H9 (cell line): Measurements from ENCODE around the gene MED27. TPM values are rescaled to one million over a fixed set of nuclear protein-coding genes. Genes with fewer than 3 reads are reported as not detected.

Experiments
- DNase-seq: peaks from one replicate; pipeline ENCODE4 v3.0.0-alpha.2; 2017
- H2AFZ ChIP-seq: one replicate; pipeline ENCODE4 v1.6.1; 2013; ENCODE audit warnings: mild to moderate bottlenecking, low read length, control low read depth, moderate library complexity
- H2AK5ac ChIP-seq: 2 replicates; pipeline ENCODE4 v1.6.1; 2013; ENCODE audit warnings: low read length, control low read depth, mixed read lengths; ENCODE audit not compliant: insufficient read length
- H2BK120ac ChIP-seq: one replicate; pipeline ENCODE4 v1.6.1; 2013; ENCODE audit warnings: low read depth, mild to moderate bottlenecking, low read length, control low read depth, inconsistent platforms; ENCODE audit not compliant: poor library complexity, severe bottlenecking
- H2BK12ac ChIP-seq: 2 replicates; pipeline ENCODE4 v1.6.1; 2013; ENCODE audit warnings: low read length, control low read depth, mixed read lengths, low read depth; ENCODE audit not compliant: insufficient read length
- H2BK15ac ChIP-seq: 2 replicates; pipeline ENCODE4 v1.6.1; 2013; ENCODE audit warnings: low read depth, low read length, control low read depth
- H2BK20ac ChIP-seq: one replicate; pipeline ENCODE4 v1.6.1; 2013; ENCODE audit warnings: low read depth, mild to moderate bottlenecking, low read length, control low read depth, inconsistent platforms; ENCODE audit not compliant: poor library complexity, severe bottlenecking
- H2BK5ac ChIP-seq: 2 replicates; pipeline ENCODE4 v1.6.1; 2013; ENCODE audit warnings: low read length, control low read depth, mixed read lengths; ENCODE audit not compliant: insufficient read length
- H3K14ac ChIP-seq: 2 replicates; pipeline ENCODE4 v1.6.1; 2013; ENCODE audit warnings: low read length, control low read depth; ENCODE audit not compliant: insufficient read depth
- H3K18ac ChIP-seq: 2 replicates; pipeline ENCODE4 v1.6.1; 2013; ENCODE audit warnings: low read depth, mild to moderate bottlenecking, mixed read lengths, low read length, control low read depth; ENCODE audit not compliant: insufficient read length
- H3K23ac ChIP-seq: 2 replicates; pipeline ENCODE4 v1.6.1; 2013; ENCODE audit warnings: low read length, control low read depth, mixed read lengths, low read depth; ENCODE audit not compliant: insufficient read length
- H3K23me2 ChIP-seq: 2 replicates; pipeline ENCODE4 v1.6.1; 2013; ENCODE audit warnings: low read depth, mild to moderate bottlenecking, mixed read lengths, low read length, control low read depth; ENCODE audit not compliant: insufficient read length, poor library complexity, severe bottlenecking
- H3K27ac ChIP-seq: 2 replicates; pipeline ENCODE4 v1.5.1; 2013; ENCODE audit warnings: low read length, control low read depth, mixed read lengths, low read depth; ENCODE audit not compliant: insufficient read length
- H3K27me3 ChIP-seq: 2 replicates; pipeline ENCODE4 v1.6.1; 2013; ENCODE audit warnings: low read length, control low read depth, inconsistent platforms; ENCODE audit not compliant: insufficient read depth
- H3K4ac ChIP-seq: 2 replicates; pipeline ENCODE4 v1.6.1; 2013; ENCODE audit warnings: low read depth, mild to moderate bottlenecking, control low read depth, inconsistent platforms, low read length, moderate library complexity
- H3K4me1 ChIP-seq: 2 replicates; pipeline ENCODE4 v1.6.1; 2013; ENCODE audit warnings: low read length, control low read depth, inconsistent platforms; ENCODE audit not compliant: insufficient read depth
- H3K4me2 ChIP-seq: 2 replicates; pipeline ENCODE4 v1.6.1; 2013; ENCODE audit warnings: low read length, control low read depth, mixed read lengths; ENCODE audit not compliant: insufficient read length, insufficient read depth
- H3K56ac ChIP-seq: 2 replicates; pipeline ENCODE4 v1.6.1; 2013; ENCODE audit warnings: low read depth, mild to moderate bottlenecking, mixed read lengths, low read length, control low read depth; ENCODE audit not compliant: insufficient read length
- H3K79me1 ChIP-seq: 2 replicates; pipeline ENCODE4 v1.6.1; 2013; ENCODE audit warnings: low read depth, mild to moderate bottlenecking, moderate library complexity, low read length, control low read depth, inconsistent platforms; ENCODE audit not compliant: insufficient read depth, poor library complexity, severe bottlenecking
- H3K79me2 ChIP-seq: 2 replicates; pipeline ENCODE4 v1.6.1; 2013; ENCODE audit warnings: low read length, control low read depth, inconsistent platforms; ENCODE audit not compliant: insufficient read depth
- H3K9ac ChIP-seq: 2 replicates; pipeline ENCODE4 v1.6.1; 2013; ENCODE audit warnings: low read length, control low read depth, mixed read lengths; ENCODE audit not compliant: insufficient read length; ENCODE audit errors: extremely low read depth
- H3K9me3 ChIP-seq: one replicate; pipeline ENCODE4 v1.6.1; 2013; ENCODE audit warnings: low read depth, low read length, inconsistent platforms; ENCODE audit not compliant: control insufficient read depth
- H3T11ph ChIP-seq: one replicate; pipeline ENCODE4 v1.6.1; 2013; ENCODE audit warnings: mild to moderate bottlenecking, low read length, control low read depth, inconsistent platforms
- H4K20me1 ChIP-seq: one replicate; pipeline ENCODE4 v1.6.1; 2013; ENCODE audit not compliant: control insufficient read depth, insufficient read length, insufficient read depth
- H4K5ac ChIP-seq: 2 replicates; pipeline ENCODE4 v1.6.1; 2013; ENCODE audit warnings: low read depth, mild to moderate bottlenecking, mixed read lengths, low read length, control low read depth; ENCODE audit not compliant: insufficient read length
- H4K8ac ChIP-seq: replicated peaks from 2 replicates; pipeline ENCODE4 v1.6.1; 2013; ENCODE audit warnings: low read length, control low read depth, mixed read lengths, low read depth; ENCODE audit not compliant: insufficient read length
- H4K91ac ChIP-seq: 2 replicates; pipeline ENCODE4 v1.6.1; 2013; ENCODE audit warnings: low read depth, mild to moderate bottlenecking, moderate library complexity, mixed read lengths, low read length, control low read depth; ENCODE audit not compliant: insufficient read length
- H3K27ac Mint-ChIP-seq, 3 experiments: 2 replicates in 2 of 3; 3 replicates in 1 of 3; pipeline ENCODE4 v1.8.0; 2020 to 2021; ENCODE audit warnings: mixed read lengths in 3 of 3, mild to moderate bottlenecking in 1 of 3, moderate library complexity in 1 of 3
- H3K27me3 Mint-ChIP-seq: 2 replicates; pipeline ENCODE4 v1.8.0; 2021; ENCODE audit warnings: low read depth, mild to moderate bottlenecking, moderate library complexity, mixed read lengths
- H3K36me3 Mint-ChIP-seq, 3 experiments: 2 replicates in 2 of 3; 3 replicates in 1 of 3; pipeline ENCODE4 v1.8.0; 2020 to 2021; ENCODE audit warnings: low read depth in 3 of 3, mixed read lengths in 3 of 3; ENCODE audit not compliant: insufficient read depth in 1 of 3
- H3K4me1 Mint-ChIP-seq, 2 experiments: 2 replicates each; pipeline ENCODE4 v1.8.0; 2020; ENCODE audit warnings: mixed read lengths in 2 of 2
- H3K4me3 Mint-ChIP-seq, 2 experiments: 2 replicates in 1 of 2; 3 replicates in 1 of 2; pipeline ENCODE4 v1.8.0; 2020 to 2021; ENCODE audit warnings: mild to moderate bottlenecking in 2 of 2, mixed read lengths in 2 of 2, moderate library complexity in 1 of 2
- H3K9me3 Mint-ChIP-seq, 2 experiments: 2 replicates in 1 of 2; 3 replicates in 1 of 2; pipeline ENCODE4 v1.8.0; 2020; ENCODE audit warnings: mild to moderate bottlenecking in 2 of 2, mixed read lengths in 2 of 2, moderate library complexity in 1 of 2
- CTCF ChIP-seq: fragments of 200-600 bp; sonication (generic); conservative IDR thresholded peaks from 3 replicates; pipeline ENCODE4 v1.8.0; 2021; ENCODE audit warnings: antibody characterized with exemption, mild to moderate bottlenecking
- WGBS: extraction: QIAGEN DNeasy Blood & Tissue Kit; methylation state at CpG from one replicate; pipeline ENCODE4 v1.1.7; 2013; ENCODE audit warnings: missing lambda C conversion rate, low lambda C conversion rate, mixed read lengths; ENCODE audit not compliant: insufficient read length; ENCODE audit errors: extremely low coverage; 5-methylcytosine and 5-hydroxymethylcytosine counted together
- total RNA-seq: library from RNA; stranded (reverse); gene quantifications from 2 replicates; pipeline ENCODE4 v1.2.1, GENCODE V29; 2021

MED27 gene
- total RNA-seq, 1 experiment from 2014 or later, result 33.5 TPM

GRCh38 chr9:131968632-131969031, 111.0 kb downstream of the MED27 start:
- WGBS, result no CpG with 5 or more reads among the region's 9 CpGs
- H4K91ac ChIP-seq, result no peak overlapping the region
- Mint-ChIP-seq H3K36me3 (peaks cover 7 to 9% (median 7%) of the 10 kb centered on the region in 3 experiments; a peak in 6 of 7 replicates), H3K27me3 (peaks cover 31% of the 10 kb centered on the region), H3K4me1 (peaks cover 18 to 19% of the 10 kb centered on the region in 2 experiments), H3K27ac (no peak overlapping the region), H3K9me3 (peaks cover 0 to 4% of the 10 kb centered on the region in 2 experiments; a peak in 1 of 5 replicates), H3K4me3 (no peak overlapping the region)
- H3K4ac ChIP-seq, result no peak overlapping the region
- no peak overlapping the region for H3K18ac ChIP-seq
- H2BK20ac ChIP-seq, result no peak overlapping the region
- H3K27ac ChIP-seq, result no peak overlapping the region
- H2AFZ ChIP-seq, result no peak overlapping the region
- no peaks in the 10 kb centered on the region for H3K79me1 ChIP-seq
- 0 out of 2 replicates have a peak, but pooled peaks cover 3% of the 10 kb centered on the region for H3K4me1 ChIP-seq
- H3K9ac ChIP-seq, result no peak overlapping the region
- H4K20me1 ChIP-seq, result no peaks in the 10 kb centered on the region
- H3K79me2 ChIP-seq, result no peaks in the 10 kb centered on the region
- no peak overlapping the region for H2BK5ac ChIP-seq
- no peak overlapping the region for H4K8ac ChIP-seq
- no peak for DNase-seq
- no peak for TF ChIP-seq CTCF
- H4K5ac ChIP-seq, result no peak overlapping the region
- H3K4me2 ChIP-seq, result no peak overlapping the region
- no peaks in the 10 kb centered on the region for H3K9me3 ChIP-seq
- no peak overlapping the region for H2BK120ac ChIP-seq
- H3K14ac ChIP-seq, result no peak overlapping the region
- H2BK15ac ChIP-seq, result no peak overlapping the region
- H2BK12ac ChIP-seq, result no peak overlapping the region
- H3K23ac ChIP-seq, result no peak overlapping the region
- H3K27me3 ChIP-seq, result peaks cover 12% of the 10 kb centered on the region; the same call in 1 of the 2 replicates
- H2AK5ac ChIP-seq, result no peak overlapping the region
- no peak overlapping the region for H3K56ac ChIP-seq
- H3K23me2 ChIP-seq, result no peaks in the 10 kb centered on the region
- no peak overlapping the region for H3T11ph ChIP-seq
